ENCODE results near the gene FOCAD.

- TF ChIP-seq CTCF (IDR thresholded peaks at IDR 0.05): no peak
- no peak for TF ChIP-seq EP300 (IDR thresholded peaks at IDR 0.05)
These were observed 331.2 kb downstream of the FOCAD start for GRCh38 chr9:21015129-21015815.
